ENCODE data around the gene PLSCR4. TPM values are rescaled to one million over a fixed set of nuclear protein-coding genes. Genes with fewer than 3 reads are reported as not detected.

PLSCR4 gene
- total RNA-seq, 4 donors from 2014 or later = 42.0 to 83.3 (median 61.5) TPM

DNA sequence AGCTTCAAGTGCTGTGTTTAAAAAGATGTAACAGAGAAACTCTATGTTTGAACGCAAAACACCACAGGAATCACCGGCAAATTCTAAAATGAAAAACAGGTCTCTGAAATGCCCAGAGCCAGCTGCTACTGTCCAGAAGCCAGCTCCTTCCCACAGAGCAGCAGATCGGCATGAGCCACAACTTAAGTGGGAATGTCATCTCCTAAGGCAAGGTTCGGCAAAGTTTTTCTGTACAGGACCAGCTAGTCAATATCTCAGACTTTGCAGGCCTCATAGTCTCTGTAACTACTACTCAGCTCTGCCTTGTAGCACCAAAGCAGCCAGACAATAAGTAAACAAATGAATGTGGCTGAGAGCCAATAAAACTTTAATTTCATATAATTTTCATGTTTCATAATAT lies 94.8 kb downstream of the PLSCR4 start:
- Histone ChIP-seq H3K27ac (peak overlapping the region; percentile 92 to 98 (median 96)), H3K4me1 (peaks cover 0 to 79% (median 3%) of the 10 kb centered on the region in 3 donors), H3K9me3 (no peaks in the 10 kb centered on the region), H3K36me3 (no peaks in the 10 kb centered on the region), H3K4me3 (peak overlapping the region; percentile 48 to 89), H3K27me3 (no peaks in the 10 kb centered on the region)
- TF ChIP-seq, protein P1, sequence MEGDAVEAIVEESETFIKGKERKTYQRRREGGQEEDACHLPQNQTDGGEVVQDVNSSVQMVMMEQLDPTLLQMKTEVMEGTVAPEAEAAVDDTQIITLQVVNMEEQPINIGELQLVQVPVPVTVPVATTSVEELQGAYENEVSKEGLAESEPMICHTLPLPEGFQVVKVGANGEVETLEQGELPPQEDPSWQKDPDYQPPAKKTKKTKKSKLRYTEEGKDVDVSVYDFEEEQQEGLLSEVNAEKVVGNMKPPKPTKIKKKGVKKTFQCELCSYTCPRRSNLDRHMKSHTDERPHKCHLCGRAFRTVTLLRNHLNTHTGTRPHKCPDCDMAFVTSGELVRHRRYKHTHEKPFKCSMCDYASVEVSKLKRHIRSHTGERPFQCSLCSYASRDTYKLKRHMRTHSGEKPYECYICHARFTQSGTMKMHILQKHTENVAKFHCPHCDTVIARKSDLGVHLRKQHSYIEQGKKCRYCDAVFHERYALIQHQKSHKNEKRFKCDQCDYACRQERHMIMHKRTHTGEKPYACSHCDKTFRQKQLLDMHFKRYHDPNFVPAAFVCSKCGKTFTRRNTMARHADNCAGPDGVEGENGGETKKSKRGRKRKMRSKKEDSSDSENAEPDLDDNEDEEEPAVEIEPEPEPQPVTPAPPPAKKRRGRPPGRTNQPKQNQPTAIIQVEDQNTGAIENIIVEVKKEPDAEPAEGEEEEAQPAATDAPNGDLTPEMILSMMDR (IDR thresholded peaks at IDR 0.05) = no peak
- TF ChIP-seq POLR2AphosphoS5 (IDR thresholded peaks at IDR 0.05) (no peak), POLR2A (IDR thresholded peaks at IDR 0.05) (no peak), EP300 (IDR thresholded peaks at IDR 0.05) (no peak)
- WGBS, 2 donors (ENCODE audit: low coverage in 1 of 2) = 24 to 29% methylated on average over 4 of the region's 4 CpGs
- no peak for ATAC-seq

DNA sequence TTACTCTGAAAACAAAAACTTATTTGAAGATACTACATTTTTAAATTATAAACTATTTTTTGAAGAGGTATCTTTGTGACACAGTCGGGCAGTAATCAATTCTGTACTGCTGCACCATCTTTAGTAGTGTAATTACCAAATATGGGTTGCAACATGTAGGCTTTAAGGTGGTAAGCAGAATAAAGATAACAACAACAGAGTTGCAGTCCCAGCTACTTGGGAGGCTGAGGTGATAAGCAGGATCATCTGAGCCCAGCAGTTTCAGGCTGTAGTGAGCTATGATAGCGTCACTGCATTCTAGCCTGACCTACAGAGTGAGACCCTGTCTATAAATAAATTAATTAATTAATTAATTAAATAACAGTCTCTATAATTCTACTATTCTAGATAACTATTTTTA lies 95.9 kb downstream of the PLSCR4 start:
- ATAC-seq = no peak
- 9 to 22% methylated on average over 2 of the region's 2 CpGs for WGBS, 2 donors (ENCODE audit: low coverage in 1 of 2)
- Histone ChIP-seq H3K36me3 (no peaks in the 10 kb centered on the region), H3K27me3 (no peaks in the 10 kb centered on the region), H3K27ac (peak overlapping the region; percentile 21 to 98 (median 76)), H3K4me1 (peaks cover 0 to 90% (median 3%) of the 10 kb centered on the region in 3 donors), H3K9me3 (no peaks in the 10 kb centered on the region), H3K4me3 (no peak overlapping the region)
- TF ChIP-seq, protein P1 (IDR thresholded peaks at IDR 0.05) = no peak
- TF ChIP-seq POLR2A (IDR thresholded peaks at IDR 0.05) (no peak), POLR2AphosphoS5 (IDR thresholded peaks at IDR 0.05) (no peak), EP300 (IDR thresholded peaks at IDR 0.05) (no peak)

DNA sequence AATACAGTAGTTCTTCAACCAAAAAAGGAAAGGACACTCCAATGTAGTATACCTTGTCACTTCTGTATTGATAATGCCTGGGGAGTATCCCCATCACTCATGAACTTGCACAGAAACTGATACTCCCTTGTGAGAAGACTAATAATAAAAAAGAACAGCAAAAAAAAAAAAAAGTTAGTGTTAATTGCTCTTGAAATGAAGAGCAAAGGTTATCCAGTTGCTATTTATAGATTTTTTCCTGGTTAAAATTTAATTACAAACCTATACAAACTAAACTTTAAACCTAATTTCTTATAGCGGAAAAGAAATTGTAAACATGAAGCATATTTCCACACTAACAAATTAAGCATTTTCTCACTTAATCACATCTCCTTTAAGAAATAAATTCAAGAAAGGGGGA lies 96.6 kb downstream of the PLSCR4 start:
- Histone ChIP-seq H3K4me1 (peaks cover 0 to 97% (median 3%) of the 10 kb centered on the region in 3 donors), H3K4me3 (no peak overlapping the region), H3K27ac (peak overlapping the region in 3 of 4 donors; percentile 56 to 98 (median 97)), H3K9me3 (no peaks in the 10 kb centered on the region), H3K27me3 (no peaks in the 10 kb centered on the region), H3K36me3 (no peaks in the 10 kb centered on the region)
- no peak for ATAC-seq
- TF ChIP-seq POLR2A (IDR thresholded peaks at IDR 0.05) (no peak), EP300 (IDR thresholded peaks at IDR 0.05) (no peak), POLR2AphosphoS5 (IDR thresholded peaks at IDR 0.05) (no peak)
- TF ChIP-seq, protein P1 (IDR thresholded peaks at IDR 0.05) = no peak
- 73 to 82% methylated on average over 1 of the region's 1 CpG for WGBS, 2 donors (ENCODE audit: low coverage in 1 of 2)

DNA sequence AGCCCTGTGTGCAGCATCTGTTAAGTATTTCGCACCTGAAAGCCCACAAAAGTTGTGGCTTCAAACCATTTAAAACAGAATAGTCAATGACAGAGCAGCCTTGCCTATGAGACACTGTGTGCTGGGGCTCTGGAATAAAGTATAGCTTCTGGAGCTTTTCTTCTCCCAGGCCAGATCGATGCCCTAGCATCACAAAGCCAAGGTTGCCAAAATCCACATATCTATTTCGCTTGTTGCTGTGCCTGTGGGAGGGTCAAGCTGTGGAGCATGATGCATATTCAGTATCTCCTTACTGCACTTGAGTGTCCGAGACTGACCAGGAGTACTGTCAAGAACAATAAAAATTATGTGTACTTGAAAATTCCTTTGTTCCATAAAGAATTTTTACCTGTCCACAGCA lies 97.5 kb downstream of the PLSCR4 start:
- Histone ChIP-seq H3K4me3 (peak overlapping the region; percentile 4 to 22), H3K27ac (peak overlapping the region; percentile 82 to 98 (median 96)), H3K36me3 (no peaks in the 10 kb centered on the region), H3K4me1 (peaks cover 3 to 98% (median 9%) of the 10 kb centered on the region in 3 donors), H3K27me3 (no peaks in the 10 kb centered on the region), H3K9me3 (no peaks in the 10 kb centered on the region)
- 50 to 63% methylated on average over 4 of the region's 4 CpGs for WGBS, 2 donors (ENCODE audit: low coverage in 1 of 2)
- TF ChIP-seq, protein P1 (IDR thresholded peaks at IDR 0.05) = no peak
- no peak for TF ChIP-seq POLR2A (IDR thresholded peaks at IDR 0.05)
- no peak for TF ChIP-seq POLR2AphosphoS5 (IDR thresholded peaks at IDR 0.05)
- no peak for TF ChIP-seq EP300 (IDR thresholded peaks at IDR 0.05)
- ATAC-seq = no peak

DNA sequence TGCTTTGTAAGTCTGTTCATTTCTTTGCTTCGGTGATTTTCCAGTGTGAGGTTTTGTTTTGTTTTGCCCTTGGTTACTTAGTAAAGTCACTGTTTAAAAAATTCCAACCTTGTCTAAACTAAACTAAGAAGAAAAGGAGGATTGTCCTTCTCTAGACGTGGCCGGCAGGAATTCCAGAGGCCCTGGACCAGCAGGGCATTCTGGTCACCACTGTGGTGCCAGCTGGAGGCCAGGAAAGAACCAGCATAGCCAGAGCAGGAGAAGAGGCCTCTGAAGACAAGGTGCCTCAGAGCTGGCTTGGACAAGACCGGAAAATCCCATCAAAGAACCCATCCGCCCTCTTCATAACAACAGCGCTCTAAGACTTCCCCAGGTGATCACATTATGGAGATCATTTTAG lies 98.1 kb downstream of the PLSCR4 start:
- peaks cover 4 to 96% (median 9%) of the 10 kb centered on the region in 3 donors for H3K4me1 ChIP-seq
- H3K36me3 ChIP-seq = no peaks in the 10 kb centered on the region
- WGBS, 2 donors (ENCODE audit: low coverage in 1 of 2) = 27 to 39% methylated on average over 4 to 6 of the region's 6 CpGs
- ATAC-seq = peak; percentile 39
- no peaks in the 10 kb centered on the region for H3K9me3 ChIP-seq
- TF ChIP-seq, protein P1 (IDR thresholded peaks at IDR 0.05) = no peak
- TF ChIP-seq POLR2A (IDR thresholded peaks at IDR 0.05) = no peak
- no peak for TF ChIP-seq EP300 (IDR thresholded peaks at IDR 0.05)
- no peak for TF ChIP-seq POLR2AphosphoS5 (IDR thresholded peaks at IDR 0.05)
- H3K27ac ChIP-seq = peak overlapping the region; percentile 82 to 98 (median 96)
- H3K4me3 ChIP-seq = peak overlapping the region; percentile 2 to 22
- no peaks in the 10 kb centered on the region for H3K27me3 ChIP-seq

Measured in gastroesophageal sphincter (tissue), 4 donors.